ENCODE measurements around the gene PPFIA1.

- no peak for TF ChIP-seq CTCF (IDR thresholded peaks at IDR 0.05)
- no peak for TF ChIP-seq POLR2AphosphoS5 (IDR thresholded peaks at IDR 0.05)
- no peak for TF ChIP-seq POLR2A (IDR thresholded peaks at IDR 0.05)
- no peak for TF ChIP-seq EP300 (IDR thresholded peaks at IDR 0.05)
Observed at GRCh38 chr11:70252844-70253243, 17.6 kb upstream of the PPFIA1 start.

Data from upper lobe of left lung (tissue), 4 donors.